ENCODE measurements around the gene ASB15.

DNA sequence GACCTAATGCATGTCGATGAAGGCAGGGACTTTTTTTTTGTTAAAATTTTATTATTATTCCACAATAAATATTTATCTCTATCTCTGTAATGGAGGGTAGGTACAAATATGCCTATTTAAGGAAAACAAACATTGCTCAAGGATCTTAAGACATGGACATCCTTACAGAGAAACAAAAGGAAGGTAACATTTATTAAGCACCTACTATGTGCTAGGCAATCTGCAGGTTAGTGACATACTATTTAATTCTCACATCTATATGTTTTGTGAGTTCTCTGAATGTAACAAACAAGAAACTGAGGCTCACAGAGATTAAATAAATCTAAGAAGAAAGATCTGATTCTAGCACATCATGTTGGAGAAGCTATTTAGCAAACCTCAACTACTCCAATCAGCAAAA is 86.1 kb downstream of the ASB15 start:
- TF ChIP-seq EZH2 (IDR thresholded peaks at IDR 0.05; ENCODE audit: low read length, unreplicated experiment), result no peak
- TF ChIP-seq, protein P1, sequence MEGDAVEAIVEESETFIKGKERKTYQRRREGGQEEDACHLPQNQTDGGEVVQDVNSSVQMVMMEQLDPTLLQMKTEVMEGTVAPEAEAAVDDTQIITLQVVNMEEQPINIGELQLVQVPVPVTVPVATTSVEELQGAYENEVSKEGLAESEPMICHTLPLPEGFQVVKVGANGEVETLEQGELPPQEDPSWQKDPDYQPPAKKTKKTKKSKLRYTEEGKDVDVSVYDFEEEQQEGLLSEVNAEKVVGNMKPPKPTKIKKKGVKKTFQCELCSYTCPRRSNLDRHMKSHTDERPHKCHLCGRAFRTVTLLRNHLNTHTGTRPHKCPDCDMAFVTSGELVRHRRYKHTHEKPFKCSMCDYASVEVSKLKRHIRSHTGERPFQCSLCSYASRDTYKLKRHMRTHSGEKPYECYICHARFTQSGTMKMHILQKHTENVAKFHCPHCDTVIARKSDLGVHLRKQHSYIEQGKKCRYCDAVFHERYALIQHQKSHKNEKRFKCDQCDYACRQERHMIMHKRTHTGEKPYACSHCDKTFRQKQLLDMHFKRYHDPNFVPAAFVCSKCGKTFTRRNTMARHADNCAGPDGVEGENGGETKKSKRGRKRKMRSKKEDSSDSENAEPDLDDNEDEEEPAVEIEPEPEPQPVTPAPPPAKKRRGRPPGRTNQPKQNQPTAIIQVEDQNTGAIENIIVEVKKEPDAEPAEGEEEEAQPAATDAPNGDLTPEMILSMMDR (conservative IDR thresholded peaks at IDR 0.05; ENCODE audit: low read depth, low read length), result no peak
- TF ChIP-seq EZH2phosphoT487 (IDR thresholded peaks at IDR 0.05; ENCODE audit: borderline replicate concordance, low read length), result no peak

All from PC-3 (cell line).